PC-3 (cell line): ENCODE data around the gene NTN5. TPM values are rescaled to one million over a fixed set of nuclear protein-coding genes. Genes with fewer than 3 reads are reported as not detected.

ENCODE experiments used
- ATAC-seq: fragments of 200-7000 bp; cut with Tn5 transposase; 2 replicates; pipeline ENCODE4 v1.9.1; 2020; ENCODE audit warnings: mild to moderate bottlenecking, moderate library complexity
- BruUV-seq: library from RNA; stranded (reverse); fragments of 400-500 nt; replicated peaks from 2 replicates; lab custom pipeline; 2021; lab: Mats Ljungman, UMichigan
- CTCF ChIA-PET: fragments of 300-600 bp; sonication (Branson Sonifier 250); formaldehyde crosslinking; loops from one replicate; lab custom pipeline; 2022; ENCODE audit warnings: antibody characterized with exemption; lab: Charles Lee
- POLR2A ChIA-PET: fragments of 300-600 bp; sonication (Branson Sonifier 250); formaldehyde crosslinking; loops from one replicate; lab custom pipeline; 2022; ENCODE audit warnings: antibody characterized with exemption; ENCODE audit not compliant: unreplicated experiment; lab: Charles Lee
- DNase-seq: peaks from one replicate; pipeline ENCODE4 v3.0.0-alpha.2; 2015
- H2AFZ ChIP-seq: fragments of 300-600 bp; sonication (generic); 2 replicates; pipeline ENCODE4 v1.6.0; 2016; ENCODE audit warnings: antibody characterized with exemption, low read length
- H3F3A ChIP-seq: fragments of 300-600 bp; sonication (generic); one replicate; pipeline ENCODE4 v1.6.0; 2017; ENCODE audit warnings: antibody characterized with exemption, low read length, control low read depth, mild to moderate bottlenecking; ENCODE audit not compliant: unreplicated experiment
- H3K27ac ChIP-seq: fragments of 300-600 bp; sonication (generic); 2 replicates; pipeline ENCODE4 v1.5.1; 2016; ENCODE audit warnings: mild to moderate bottlenecking, low read length
- H3K27me3 ChIP-seq: fragments of 300-600 bp; sonication (generic); 2 replicates; pipeline ENCODE4 v1.6.1; 2016; ENCODE audit warnings: low read length, mixed read lengths
- H3K36me3 ChIP-seq: fragments of 300-600 bp; sonication (generic); 2 replicates; pipeline ENCODE4 v1.6.1; 2016; ENCODE audit warnings: low read depth, mixed run types, low read length, mixed read lengths
- H3K4me1 ChIP-seq: fragments of 300-600 bp; sonication (generic); 2 replicates; pipeline ENCODE4 v1.5.1; 2016; ENCODE audit warnings: low read length; ENCODE audit not compliant: insufficient read depth
- H3K4me2 ChIP-seq: fragments of 300-600 bp; sonication (generic); 2 replicates; pipeline ENCODE4 v1.6.0; 2016; ENCODE audit warnings: low read length
- H3K4me3 ChIP-seq: fragments of 300-600 bp; sonication (generic); 2 replicates; pipeline ENCODE4 v1.5.1; 2016; ENCODE audit warnings: mild to moderate bottlenecking, low read length, mixed read lengths
- H3K79me2 ChIP-seq: fragments of 300-600 bp; sonication (generic); 2 replicates; pipeline ENCODE4 v1.6.1; 2017; ENCODE audit warnings: low read length, mixed read lengths
- H3K9ac ChIP-seq: fragments of 300-600 bp; sonication (generic); 2 replicates; pipeline ENCODE4 v1.6.0; 2016; ENCODE audit warnings: mild to moderate bottlenecking, low read length
- H3K9me2 ChIP-seq: fragments of 300-600 bp; sonication (generic); replicated peaks from 2 replicates; pipeline ENCODE4 v1.6.1; 2016; ENCODE audit warnings: mixed run types, low read length, mixed read lengths
- H3K9me3 ChIP-seq: fragments of 300-600 bp; sonication (generic); 2 replicates; pipeline ENCODE4 v1.6.1; 2016; ENCODE audit warnings: low read length, mixed read lengths
- H4K20me1 ChIP-seq: fragments of 300-600 bp; sonication (generic); 2 replicates; pipeline ENCODE4 v1.6.1; 2016; ENCODE audit warnings: low read length, mixed read lengths
- CTCF ChIP-seq: fragments of 300-600 bp; sonication (generic); conservative IDR thresholded peaks from 2 replicates; pipeline ENCODE4 v1.5.1; 2017; ENCODE audit warnings: antibody characterized with exemption, low read depth, mild to moderate bottlenecking, low read length
- EZH2 ChIP-seq: fragments of 300-600 bp; sonication (generic); IDR thresholded peaks from one replicate; pipeline ENCODE4 v1.6.1; 2017; ENCODE audit warnings: antibody characterized with exemption, mild to moderate bottlenecking, low read length; ENCODE audit not compliant: unreplicated experiment
- EZH2phosphoT487 ChIP-seq: fragments of 300-600 bp; sonication (generic); IDR thresholded peaks from 2 replicates; pipeline ENCODE4 v1.6.1; 2018; ENCODE audit warnings: mild to moderate bottlenecking, antibody characterized with exemption, low read length, borderline replicate concordance
- intact Hi-C: fragments of 100-400 bp; cut with micrococcal nuclease; formaldehyde crosslinking; loops from 2 replicates; pipeline ENCODE4 v1.9.0; 2023
- total RNA-seq: library from RNA; depleted of rRNA; stranded (reverse); fragments of >200 nt; gene quantifications from 2 replicates; pipeline ENCODE4 v1.2.3, GENCODE V29; 2014

NTN5 gene
- total RNA-seq, 1 experiment from 2014 or later, result 0.18 TPM

GRCh38 chr19:48613852-48614435, 58.9 kb downstream of the NTN5 start:
- intact Hi-C loops, result no loop called here
- no peaks in the 10 kb centered on the region for H3F3A ChIP-seq
- DNase-seq (no peak), ATAC-seq (no peak; the same call in 1 of the 2 replicates)
- no peaks in the 10 kb centered on the region for H3K27me3 ChIP-seq
- peaks cover 35% of the 10 kb centered on the region for H3K36me3 ChIP-seq
- no peak overlapping the region for H3K9ac ChIP-seq
- H3K9me3 ChIP-seq, result no peaks in the 10 kb centered on the region
- BruUV-seq, result no TSS peak
- H2AFZ ChIP-seq, result no peak overlapping the region
- H3K9me2 ChIP-seq, result no peaks in the 10 kb centered on the region
- no peak overlapping the region for H3K4me2 ChIP-seq
- TF ChIP-seq EZH2 (no peak), CTCF (no peak), EZH2phosphoT487 (no peak)
- H3K4me1 ChIP-seq, result peaks cover 21% of the 10 kb centered on the region
- H4K20me1 ChIP-seq, result peaks cover 32% of the 10 kb centered on the region
- H3K4me3 ChIP-seq, result no peak overlapping the region
- peaks cover 34% of the 10 kb centered on the region for H3K79me2 ChIP-seq
- CTCF ChIA-PET, result no interaction called here
- H3K27ac ChIP-seq, result no peak overlapping the region
- POLR2A ChIA-PET, result no interaction called here

- H3K9me2 ChIP-seq, result no peaks in the 10 kb centered on the region
- H3K27ac ChIP-seq, result no peak overlapping the region
- no peak overlapping the region for H2AFZ ChIP-seq
- no peak overlapping the region for H3K4me3 ChIP-seq
- H3K36me3 ChIP-seq, result peaks cover 31% of the 10 kb centered on the region
- no TSS peak for BruUV-seq
- no peak overlapping the region for H3K9ac ChIP-seq
- H4K20me1 ChIP-seq, result peaks cover 28% of the 10 kb centered on the region
- TF ChIP-seq EZH2 (no peak), EZH2phosphoT487 (no peak), CTCF (no peak)
- no peaks in the 10 kb centered on the region for H3K9me3 ChIP-seq
- H3K79me2 ChIP-seq, result peaks cover 27% of the 10 kb centered on the region
- H3K27me3 ChIP-seq, result no peaks in the 10 kb centered on the region
- ChIA-PET POLR2A (interaction anchor here (1.2 kb wide), 1 partner anchor 15 kb away, joined by 3 read pairs; no protein-coding TSS in a partner anchor), CTCF (no interaction called here)
- DNase-seq, result no peak
- H3K4me2 ChIP-seq, result no peak overlapping the region
- ATAC-seq, result no peak
- intact Hi-C loops, result no loop called here
- H3F3A ChIP-seq, result no peaks in the 10 kb centered on the region
- peaks cover 21% of the 10 kb centered on the region for H3K4me1 ChIP-seq
These were observed 59.6 kb downstream of the NTN5 start for GRCh38 chr19:48613024-48613851.
